DOHH2 (cell line): ENCODE measurements around the gene CTSS.

Experiments used
- EZH2phosphoT487 ChIP-seq: fragments of 200-600 bp; sonication (generic); IDR thresholded peaks from 2 replicates; pipeline ENCODE4 v1.6.1; 2017; ENCODE audit warnings: borderline replicate concordance, mild to moderate bottlenecking, antibody characterized with exemption, low read length, moderate library complexity, mixed read lengths
- TF ChIP-seq, protein P1 (sequence below): fragments of 200-600 bp; sonication (generic); IDR thresholded peaks from one replicate; pipeline ENCODE4 v1.5.1; 2014; ENCODE audit warnings: antibody characterized with exemption, mild to moderate bottlenecking, low read depth, low read length; ENCODE audit not compliant: poor library complexity, severe bottlenecking

- TF ChIP-seq, protein P1, sequence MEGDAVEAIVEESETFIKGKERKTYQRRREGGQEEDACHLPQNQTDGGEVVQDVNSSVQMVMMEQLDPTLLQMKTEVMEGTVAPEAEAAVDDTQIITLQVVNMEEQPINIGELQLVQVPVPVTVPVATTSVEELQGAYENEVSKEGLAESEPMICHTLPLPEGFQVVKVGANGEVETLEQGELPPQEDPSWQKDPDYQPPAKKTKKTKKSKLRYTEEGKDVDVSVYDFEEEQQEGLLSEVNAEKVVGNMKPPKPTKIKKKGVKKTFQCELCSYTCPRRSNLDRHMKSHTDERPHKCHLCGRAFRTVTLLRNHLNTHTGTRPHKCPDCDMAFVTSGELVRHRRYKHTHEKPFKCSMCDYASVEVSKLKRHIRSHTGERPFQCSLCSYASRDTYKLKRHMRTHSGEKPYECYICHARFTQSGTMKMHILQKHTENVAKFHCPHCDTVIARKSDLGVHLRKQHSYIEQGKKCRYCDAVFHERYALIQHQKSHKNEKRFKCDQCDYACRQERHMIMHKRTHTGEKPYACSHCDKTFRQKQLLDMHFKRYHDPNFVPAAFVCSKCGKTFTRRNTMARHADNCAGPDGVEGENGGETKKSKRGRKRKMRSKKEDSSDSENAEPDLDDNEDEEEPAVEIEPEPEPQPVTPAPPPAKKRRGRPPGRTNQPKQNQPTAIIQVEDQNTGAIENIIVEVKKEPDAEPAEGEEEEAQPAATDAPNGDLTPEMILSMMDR = no peak
- TF ChIP-seq EZH2phosphoT487 = no peak
These were observed 5.6 kb downstream of the CTSS start for GRCh38 chr1:150760013-150760412.
